Endothelial cell (in vitro differentiated cells): ENCODE measurements around the gene TMEM183A. TPM values are rescaled to one million over a fixed set of nuclear protein-coding genes. Genes with fewer than 3 reads are reported as not detected.

ENCODE experiments used
- DNase-seq: peaks from one replicate; pipeline ENCODE4 v3.0.0; 2021; ENCODE audit warnings: low spot score
- H3K27ac Mint-ChIP-seq: one replicate; pipeline ENCODE4 v1.8.0; 2021; ENCODE audit warnings: mixed read lengths, inconsistent platforms; ENCODE audit not compliant: unreplicated experiment
- H3K27me3 Mint-ChIP-seq: one replicate; pipeline ENCODE4 v1.8.0; 2021; ENCODE audit warnings: mild to moderate bottlenecking, moderate library complexity, mixed read lengths, inconsistent platforms; ENCODE audit not compliant: unreplicated experiment
- H3K36me3 Mint-ChIP-seq: one replicate; pipeline ENCODE4 v1.8.0; 2021; ENCODE audit warnings: mild to moderate bottlenecking, low read depth, mixed read lengths, inconsistent platforms; ENCODE audit not compliant: unreplicated experiment
- H3K4me1 Mint-ChIP-seq: one replicate; pipeline ENCODE4 v1.8.0; 2021; ENCODE audit warnings: mild to moderate bottlenecking, mixed read lengths, inconsistent platforms; ENCODE audit not compliant: unreplicated experiment
- H3K4me3 Mint-ChIP-seq: one replicate; pipeline ENCODE4 v1.8.0; 2021; ENCODE audit warnings: mild to moderate bottlenecking, mixed read lengths, inconsistent platforms; ENCODE audit not compliant: unreplicated experiment
- H3K9me3 Mint-ChIP-seq: one replicate; pipeline ENCODE4 v1.8.0; 2021; ENCODE audit warnings: mixed read lengths, inconsistent platforms; ENCODE audit not compliant: unreplicated experiment
- CTCF ChIP-seq: fragments of 200-600 bp; sonication (generic); IDR thresholded peaks from one replicate; pipeline ENCODE4 v1.5.0; 2021; ENCODE audit warnings: antibody characterized with exemption; ENCODE audit not compliant: unreplicated experiment
- total RNA-seq: library from RNA; stranded (reverse); fragmentation: NEBNext Ultra II Directional; extraction: Animal tissue kit (Norgen Biotek cat#: 25700); gene quantifications from one replicate; pipeline ENCODE4 v1.2.1, GENCODE V29; 2021; ENCODE audit not compliant: unreplicated experiment

The TMEM183A gene
- total RNA-seq, 1 donor from 2014 or later, result 65.5 TPM

GRCh38 chr1:203048086-203048485, 40.9 kb downstream of the TMEM183A start:
- no peak for TF ChIP-seq CTCF
- peaks cover 7% of the 10 kb centered on the region for H3K36me3 Mint-ChIP-seq
- peaks cover 10% of the 10 kb centered on the region for H3K27me3 Mint-ChIP-seq
- H3K27ac Mint-ChIP-seq, result peak overlapping the region; percentile 39
- no peaks in the 10 kb centered on the region for H3K4me1 Mint-ChIP-seq
- H3K9me3 Mint-ChIP-seq, result no peaks in the 10 kb centered on the region
- DNase-seq, result no peak
- H3K4me3 Mint-ChIP-seq, result no peak overlapping the region

GRCh38 chr1:203048555-203049051, 41.4 kb downstream of the TMEM183A start:
- Mint-ChIP-seq H3K4me3 (no peak overlapping the region), H3K4me1 (no peaks in the 10 kb centered on the region), H3K9me3 (no peaks in the 10 kb centered on the region), H3K36me3 (peaks cover 5% of the 10 kb centered on the region), H3K27me3 (peaks cover 10% of the 10 kb centered on the region), H3K27ac (no peak overlapping the region)
- TF ChIP-seq CTCF, result no peak
- DNase-seq, result peak; percentile 47

- no peak overlapping the region for H3K27ac Mint-ChIP-seq
- no peaks in the 10 kb centered on the region for H3K4me1 Mint-ChIP-seq
- TF ChIP-seq CTCF, result no peak
- peaks cover 5% of the 10 kb centered on the region for H3K36me3 Mint-ChIP-seq
- H3K27me3 Mint-ChIP-seq, result peaks cover 10% of the 10 kb centered on the region
- no peaks in the 10 kb centered on the region for H3K9me3 Mint-ChIP-seq
- no peak for DNase-seq
- H3K4me3 Mint-ChIP-seq, result no peak overlapping the region
Measured at GRCh38 chr1:203049077-203049476, 41.9 kb downstream of the TMEM183A start.

- H3K36me3 Mint-ChIP-seq, result peaks cover 5% of the 10 kb centered on the region
- no peaks in the 10 kb centered on the region for H3K9me3 Mint-ChIP-seq
- H3K27ac Mint-ChIP-seq, result no peak overlapping the region
- no peak for TF ChIP-seq CTCF
- H3K4me3 Mint-ChIP-seq, result no peak overlapping the region
- H3K4me1 Mint-ChIP-seq, result no peaks in the 10 kb centered on the region
- DNase-seq, result no peak
- H3K27me3 Mint-ChIP-seq, result peaks cover 10% of the 10 kb centered on the region
Measured at GRCh38 chr1:203049576-203050180, 42.5 kb downstream of the TMEM183A start.

GRCh38 chr1:203050826-203051225, 43.7 kb downstream of the TMEM183A start:
- H3K27me3 Mint-ChIP-seq, result peaks cover 8% of the 10 kb centered on the region
- H3K9me3 Mint-ChIP-seq, result no peaks in the 10 kb centered on the region
- no peak overlapping the region for H3K4me3 Mint-ChIP-seq
- DNase-seq, result no peak
- no peaks in the 10 kb centered on the region for H3K4me1 Mint-ChIP-seq
- no peak for TF ChIP-seq CTCF
- no peaks in the 10 kb centered on the region for H3K36me3 Mint-ChIP-seq
- H3K27ac Mint-ChIP-seq, result no peak overlapping the region
